GM21737 (cell line): ENCODE measurements around the gene BANF1.
A peak's percentile ranks its signal among the peaks of the same experiment; 100 is the strongest.

Experiments used
- ATAC-seq: cut with Tn5 transposase; IDR thresholded peaks from one replicate; pipeline ENCODE4 v1.9.1; 2021; ENCODE audit warnings: mild to moderate bottlenecking, moderate library complexity; ENCODE audit not compliant: unreplicated experiment

Gene BANF1

GRCh38 chr11:65977621-65978390 is 24.5 kb upstream of the BANF1 start:
- no peak for ATAC-seq

GRCh38 chr11:65978391-65979238 is 23.7 kb upstream of the BANF1 start:
- no peak for ATAC-seq

DNA sequence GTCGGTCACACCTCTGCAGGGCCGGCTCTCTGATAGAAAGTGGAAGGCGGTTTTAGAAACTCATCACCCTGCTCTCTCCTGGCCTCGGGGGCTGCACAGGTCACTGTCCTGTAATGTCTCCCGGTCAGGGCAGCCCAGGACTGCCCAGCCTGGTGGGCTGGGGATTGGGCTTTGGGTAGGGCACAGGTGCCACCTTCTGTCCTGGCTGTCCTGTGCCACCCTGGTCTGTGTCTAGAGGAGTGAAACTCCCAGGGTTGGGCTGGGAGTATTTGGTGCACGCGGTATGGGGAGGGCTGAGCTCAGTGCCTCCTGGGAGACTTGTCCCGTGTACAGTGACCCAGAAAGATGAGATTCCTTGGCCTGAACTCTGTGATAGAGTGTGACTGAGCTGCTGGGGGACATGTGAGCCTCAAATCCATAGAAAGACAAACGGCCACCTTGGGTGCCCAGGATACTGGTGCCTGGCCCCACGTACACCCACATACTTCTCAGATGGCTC is 23.0 kb upstream of the BANF1 start:
- no peak for ATAC-seq

- no peak for ATAC-seq
Observed at GRCh38 chr11:65981101-65981740, 21.1 kb upstream of the BANF1 start.

DNA sequence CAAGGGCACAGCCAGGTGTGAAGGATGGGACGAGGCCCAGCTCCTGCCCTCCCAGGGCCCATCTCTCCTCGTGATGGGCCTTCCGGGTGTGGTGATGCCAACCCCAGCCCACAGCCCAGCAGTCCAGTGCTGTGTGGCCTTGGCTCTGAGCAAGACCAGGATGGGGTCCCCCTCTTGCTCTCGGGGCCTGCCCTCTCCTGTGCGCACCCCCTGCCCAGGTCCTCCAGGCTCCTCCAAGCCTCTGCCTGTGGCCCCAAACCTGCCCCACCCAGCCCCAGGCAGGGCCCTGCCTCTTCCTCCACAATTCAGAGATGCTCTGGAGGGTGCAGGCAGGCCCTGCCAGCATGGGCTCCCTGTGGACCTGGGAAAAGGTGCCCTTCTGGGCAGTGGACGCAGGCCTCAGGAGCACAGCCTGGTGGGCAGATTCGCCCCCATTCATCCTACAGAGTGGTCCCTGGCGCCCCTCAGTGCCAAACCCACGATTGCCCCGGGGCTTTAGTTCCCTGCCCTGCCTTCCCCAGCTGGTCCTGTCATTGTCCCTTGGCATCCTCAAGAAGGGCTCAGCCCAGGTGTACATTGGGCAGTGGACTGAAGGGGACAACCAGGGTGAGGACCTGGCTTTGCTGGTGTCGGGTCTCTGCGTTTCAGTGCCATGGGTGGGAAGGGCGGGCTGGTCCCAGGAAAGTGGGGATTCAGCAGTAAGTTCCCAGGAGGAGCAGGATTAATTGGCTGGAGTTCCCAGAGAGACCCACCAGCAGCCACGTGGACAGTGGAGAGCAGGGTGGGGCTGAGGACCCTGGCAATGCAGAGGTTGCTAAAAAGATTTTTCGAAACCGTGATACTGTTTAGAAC is 20.1 kb upstream of the BANF1 start:
- no peak for ATAC-seq

DNA sequence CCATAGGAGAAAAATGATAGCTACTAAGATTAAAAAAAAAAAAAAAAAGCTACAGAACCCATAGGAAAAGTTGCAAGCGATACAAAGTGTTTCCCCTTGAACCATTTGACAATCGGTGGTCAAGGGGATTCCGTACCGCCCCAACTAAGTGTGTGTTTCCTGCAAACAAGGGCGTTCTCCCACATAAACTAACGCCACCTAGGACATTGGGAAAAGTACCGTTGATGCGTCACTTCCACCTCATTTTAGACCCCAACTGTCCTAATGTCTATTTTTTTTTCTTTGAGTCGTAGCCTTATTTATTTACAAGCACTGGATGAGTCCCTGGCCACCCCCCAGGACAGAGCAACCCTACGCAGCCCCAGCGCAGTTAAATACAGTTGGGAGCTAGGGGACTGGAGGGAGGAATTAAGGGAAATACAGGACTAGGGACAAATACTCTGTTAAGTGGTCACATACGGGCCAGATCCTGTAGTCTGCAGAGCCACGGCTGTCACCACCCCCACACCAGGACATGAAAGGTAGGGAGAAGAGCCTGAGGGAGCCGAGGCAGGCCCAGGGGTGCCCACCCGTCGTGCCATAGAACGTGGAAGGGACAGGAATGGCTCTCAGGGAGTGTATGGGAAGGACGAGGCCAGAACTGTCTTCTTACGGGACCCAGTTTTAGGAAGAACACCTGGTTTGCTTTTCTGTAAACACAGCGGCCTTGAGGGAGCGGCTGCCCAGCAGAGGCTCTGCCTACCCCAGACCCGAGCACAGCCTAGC is 19.3 kb upstream of the BANF1 start:
- ATAC-seq = no peak

- no peak for ATAC-seq
Observed at GRCh38 chr11:65983589-65983987, 18.7 kb upstream of the BANF1 start.

GRCh38 chr11:65987336-65987735 is 15.0 kb upstream of the BANF1 start:
- no peak for ATAC-seq

DNA sequence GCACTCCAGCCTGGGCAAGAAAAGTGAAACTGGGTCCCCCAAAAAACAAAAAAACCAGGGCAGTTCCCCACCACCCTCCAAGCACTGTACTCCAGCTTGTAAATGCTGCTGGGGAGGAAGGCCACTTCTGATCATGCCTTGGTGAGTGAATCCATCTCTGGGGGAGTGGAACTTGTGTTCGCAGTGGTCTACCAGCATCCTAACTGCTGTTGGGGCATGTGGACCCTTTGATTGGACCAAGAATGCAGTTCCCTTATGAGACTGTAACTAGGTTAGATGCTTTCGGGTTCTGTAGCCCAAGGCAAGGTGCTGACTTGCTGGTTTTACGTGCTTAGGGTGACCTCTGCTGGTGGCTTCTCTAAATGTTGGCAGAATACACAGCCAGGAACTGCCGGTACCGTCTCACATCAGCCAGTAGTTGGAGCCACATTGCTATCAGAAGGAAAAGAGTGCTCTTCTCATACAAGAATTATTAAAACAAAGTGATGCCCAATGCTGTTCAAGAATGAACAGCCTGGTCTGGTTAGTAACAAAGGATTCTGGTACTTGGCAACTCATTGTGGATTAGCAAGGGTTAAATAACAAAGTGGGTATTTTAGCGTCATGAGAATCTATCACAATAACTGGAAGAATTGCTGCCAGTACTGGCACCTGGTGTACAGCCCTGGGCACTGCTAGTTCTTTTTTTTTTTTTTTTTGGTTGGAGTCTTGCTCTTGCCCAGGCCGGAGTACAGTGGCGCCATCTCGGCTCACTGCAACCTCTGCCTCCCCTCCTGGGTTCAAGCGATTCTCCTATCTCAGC is 13.3 kb upstream of the BANF1 start:
- peak; percentile 90 for ATAC-seq

GRCh38 chr11:65992056-65992455 is 10.2 kb upstream of the BANF1 start:
- ATAC-seq = no peak

GRCh38 chr11:65997286-65997685 is 5.0 kb upstream of the BANF1 start:
- ATAC-seq = no peak

- ATAC-seq = peak; percentile 44
Observed at GRCh38 chr11:66002648-66003225, 434 bp downstream of the BANF1 start.

DNA sequence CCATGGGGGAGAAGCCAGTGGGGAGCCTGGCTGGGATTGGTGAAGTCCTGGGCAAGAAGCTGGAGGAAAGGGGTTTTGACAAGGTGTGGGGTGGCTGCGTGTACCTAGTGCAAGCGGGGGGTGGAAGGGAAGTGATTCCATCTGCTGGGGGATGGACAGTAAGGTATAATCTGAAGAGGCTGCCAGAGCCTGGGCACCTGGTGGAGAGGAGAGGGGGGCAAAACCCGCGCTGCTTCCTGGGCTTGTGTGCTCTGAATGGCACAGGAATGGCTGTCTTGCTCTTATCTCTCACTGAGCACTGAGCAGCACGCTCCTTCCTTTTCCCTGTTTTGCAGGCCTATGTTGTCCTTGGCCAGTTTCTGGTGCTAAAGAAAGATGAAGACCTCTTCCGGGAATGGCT is 988 bp downstream of the BANF1 start:
- ATAC-seq = no peak

- no peak for ATAC-seq
Observed at GRCh38 chr11:66004186-66004585, 1.9 kb downstream of the BANF1 start.

DNA sequence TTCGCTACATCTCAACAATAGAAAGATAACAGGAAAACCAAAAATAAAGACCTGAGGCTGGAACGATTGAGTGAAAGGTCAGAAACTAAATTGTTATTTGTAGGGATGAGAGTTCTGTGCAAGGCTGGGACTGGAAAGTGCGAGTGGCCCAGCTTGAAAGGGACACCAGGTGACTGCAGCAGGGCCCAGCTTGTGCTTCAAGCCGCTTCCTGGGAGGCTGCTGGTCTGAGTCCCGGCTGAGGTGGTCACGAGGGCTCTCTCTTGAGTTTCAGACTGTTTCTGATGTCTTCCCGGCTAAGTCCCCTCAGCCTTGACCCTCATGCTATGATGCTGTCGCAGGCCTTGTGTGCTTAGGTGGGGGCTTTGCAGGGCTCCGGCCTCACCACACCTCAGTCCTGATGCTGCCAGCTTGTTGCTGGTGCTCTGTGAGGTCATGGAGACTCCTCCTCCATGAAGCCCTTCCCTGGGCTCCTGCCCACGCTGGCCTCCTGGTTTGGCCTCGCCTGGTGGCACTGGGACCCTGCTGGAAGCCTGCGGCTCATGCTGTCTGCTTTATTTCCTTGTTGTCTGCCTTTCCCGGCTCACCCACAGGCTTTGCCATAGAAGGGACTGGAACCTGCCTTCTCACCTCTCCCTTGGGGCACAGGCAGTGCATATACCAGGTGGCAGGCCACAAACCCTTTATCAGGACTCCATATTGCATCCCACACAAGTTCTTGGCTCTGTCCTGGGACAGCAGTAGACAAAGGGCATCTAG is 4.0 kb downstream of the BANF1 start:
- ATAC-seq = no peak

DNA sequence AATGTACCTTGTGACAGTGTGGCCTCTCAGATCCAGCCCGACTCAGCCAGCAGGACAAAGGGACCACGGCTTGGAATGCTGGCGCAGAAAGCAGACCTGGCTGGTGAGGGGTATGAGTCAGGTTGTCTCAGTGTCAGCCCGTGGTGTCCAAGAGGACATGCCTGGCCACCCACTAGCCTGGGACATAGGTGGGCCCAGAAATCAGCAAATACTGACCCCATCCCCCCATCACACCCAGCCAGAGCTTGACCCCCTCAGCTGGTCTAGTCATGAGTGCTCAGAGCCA is 4.5 kb downstream of the BANF1 start:
- ATAC-seq = no peak

DNA sequence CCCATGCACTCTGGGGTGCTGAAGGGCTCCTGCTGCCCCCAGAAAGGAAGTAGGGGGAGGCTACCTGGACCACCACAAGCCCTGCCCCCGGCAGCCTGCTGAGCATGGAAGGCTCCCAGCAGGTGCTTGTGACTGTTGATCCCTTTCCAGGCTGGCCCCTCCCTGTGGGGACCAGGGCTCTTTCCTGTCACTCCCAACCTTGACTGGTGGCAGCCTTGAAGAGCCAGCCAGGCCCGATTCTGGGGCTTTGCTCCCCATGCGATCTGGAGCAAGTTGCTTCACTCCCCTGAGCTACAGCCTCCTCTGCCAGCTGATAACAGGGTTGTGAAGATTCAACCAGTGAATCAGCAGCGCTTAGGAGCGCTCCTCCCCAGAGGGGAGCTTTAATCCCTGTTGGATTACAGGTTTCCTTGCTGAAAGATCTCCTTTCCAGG is 4.9 kb downstream of the BANF1 start:
- no peak for ATAC-seq

- ATAC-seq = no peak
Observed at GRCh38 chr11:66008095-66008467, 5.8 kb downstream of the BANF1 start.
